Ishikawa (cell line): ENCODE measurements around the gene ENOX1.

Source experiments
- CEBPB ChIP-seq: IDR thresholded peaks from 2 replicates; pipeline ENCODE4 v1.6.1; 2012
- CREB1 ChIP-seq: IDR thresholded peaks from 2 replicates; pipeline ENCODE4 v1.6.1; 2012; ENCODE audit warnings: low read depth
- EP300 ChIP-seq: IDR thresholded peaks from 2 replicates; pipeline ENCODE4 v1.6.1; 2012; ENCODE audit warnings: borderline replicate concordance
- RAD21 ChIP-seq: IDR thresholded peaks from 2 replicates; pipeline ENCODE4 v1.6.1; 2012; ENCODE audit warnings: low read depth
- REST ChIP-seq: IDR thresholded peaks from 2 replicates; pipeline ENCODE4 v1.6.1; 2012; ENCODE audit warnings: low read depth, mild to moderate bottlenecking
- YY1 ChIP-seq: IDR thresholded peaks from 2 replicates; pipeline ENCODE4 v1.6.1; 2012; ENCODE audit warnings: low read depth

GRCh38 chr13:43787518-43787891 is 733 bp upstream of the ENOX1 start:
- TF ChIP-seq REST (no peak), RAD21 (no peak), CREB1 (no peak), EP300 (no peak), CEBPB (no peak), YY1 (no peak)
